CD14-positive monocyte (primary cell): ENCODE results near the gene PPP2R3A. TPM values are rescaled to one million over a fixed set of nuclear protein-coding genes. Genes with fewer than 3 reads are reported as not detected.

Source experiments
- DNase-seq, 3 donors: peaks; one replicate each; pipeline ENCODE4 v3.0.0-alpha.2; 2011 to 2022
- H2AFZ ChIP-seq: 2 replicates; pipeline ENCODE4 v1.6.0; 2012; ENCODE audit warnings: mild to moderate bottlenecking, low read depth, low read length, inconsistent platforms; ENCODE audit not compliant: insufficient read depth, poor library complexity, severe bottlenecking
- H3K27ac ChIP-seq, 2 donors: 1 replicate in 1 of 2; 2 replicates in 1 of 2; pipeline ENCODE4 v1.5.1; 2012 to 2013; ENCODE audit warnings: low read length in 2 of 2, control low read depth in 1 of 2, inconsistent platforms in 1 of 2, low read depth in 1 of 2, mild to moderate bottlenecking in 1 of 2
- H3K27me3 ChIP-seq, 2 donors: one replicate each; pipeline versions ENCODE4 v1.6.0 to v1.6.1; 2011 to 2013; ENCODE audit warnings: low read length in 2 of 2; ENCODE audit not compliant: control insufficient read depth in 2 of 2, insufficient read depth in 2 of 2
- H3K36me3 ChIP-seq, 2 donors: replicated peaks in 1 of 2; 1 replicate in 1 of 2; 2 replicates in 1 of 2; pipeline versions ENCODE4 v1.5.1 to v1.6.1; 2012 to 2013; ENCODE audit warnings: low read length in 2 of 2, control low read depth in 1 of 2, inconsistent platforms in 1 of 2, mild to moderate bottlenecking in 1 of 2; ENCODE audit not compliant: insufficient read depth in 2 of 2, control insufficient read depth in 1 of 2
- H3K4me1 ChIP-seq, 2 donors: 1 replicate in 1 of 2; 2 replicates in 1 of 2; pipeline versions ENCODE4 v1.5.1 to v1.6.1; 2012 to 2013; ENCODE audit warnings: low read length in 2 of 2, control low read depth in 1 of 2, inconsistent platforms in 1 of 2, mild to moderate bottlenecking in 1 of 2, moderate library complexity in 1 of 2; ENCODE audit not compliant: insufficient read depth in 2 of 2, control insufficient read depth in 1 of 2
- H3K4me2 ChIP-seq: replicated peaks from 2 replicates; pipeline ENCODE3; 2012; ENCODE audit warnings: low read length, moderate library complexity, mild to moderate bottlenecking; ENCODE audit not compliant: poor library complexity, severe bottlenecking; ENCODE audit errors: extremely low read depth
- H3K4me3 ChIP-seq, 3 experiments: fragments of 200-600 bp in 1 of 3; sonication (generic) in 1 of 3; replicated peaks in 1 of 3; 1 replicate in 2 of 3; 2 replicates in 1 of 3; pipeline ENCODE4 v1.5.1; 2011 to 2013; ENCODE audit warnings: low read length in 3 of 3, mild to moderate bottlenecking in 3 of 3, control low read depth in 2 of 3, low read depth in 2 of 3, inconsistent platforms in 1 of 3, moderate library complexity in 1 of 3
- H3K79me2 ChIP-seq: 2 replicates; pipeline ENCODE4 v1.6.0; 2012; ENCODE audit warnings: mild to moderate bottlenecking, control low read depth, inconsistent platforms, low read length, moderate library complexity; ENCODE audit not compliant: insufficient read depth
- H3K9ac ChIP-seq: 2 replicates; pipeline ENCODE4 v1.6.0; 2017; ENCODE audit warnings: low read length, mild to moderate bottlenecking; ENCODE audit not compliant: insufficient read depth, poor library complexity, severe bottlenecking
- H3K9me3 ChIP-seq, 2 donors: replicated peaks in 1 of 2; 1 replicate in 1 of 2; 2 replicates in 1 of 2; pipeline versions ENCODE4 v1.5.1 to v1.6.1; 2012 to 2013; ENCODE audit warnings: low read length in 2 of 2, control low read depth in 1 of 2; ENCODE audit not compliant: control insufficient read depth in 1 of 2, insufficient read depth in 1 of 2
- H4K20me1 ChIP-seq: 2 replicates; pipeline ENCODE4 v1.6.0; 2012; ENCODE audit warnings: mild to moderate bottlenecking, low read length, control low read depth, moderate library complexity; ENCODE audit not compliant: insufficient read depth
- H3K27ac Mint-ChIP-seq, 7 donors: one replicate each; pipeline ENCODE4 v1.8.0; 2020; ENCODE audit warnings: mild to moderate bottlenecking in 7 of 7, mixed read lengths in 7 of 7, moderate library complexity in 6 of 7, inconsistent platforms in 2 of 7
- H3K27me3 Mint-ChIP-seq, 3 donors: one replicate each; pipeline ENCODE4 v1.8.0; 2021 to 2022; ENCODE audit warnings: low read depth in 3 of 3, mild to moderate bottlenecking in 3 of 3, mixed read lengths in 3 of 3, moderate library complexity in 3 of 3, inconsistent platforms in 1 of 3
- H3K36me3 Mint-ChIP-seq, 2 donors: one replicate each; pipeline ENCODE4 v1.8.0; 2020; ENCODE audit warnings: mixed read lengths in 2 of 2, inconsistent platforms in 1 of 2, mild to moderate bottlenecking in 1 of 2
- H3K4me1 Mint-ChIP-seq: one replicate; pipeline ENCODE4 v1.8.0; 2020; ENCODE audit warnings: mild to moderate bottlenecking, mixed read lengths
- H3K4me3 Mint-ChIP-seq, 2 donors: one replicate each; pipeline ENCODE4 v1.8.0; 2020; ENCODE audit warnings: mild to moderate bottlenecking in 2 of 2, mixed read lengths in 2 of 2, moderate library complexity in 1 of 2
- H3K9me3 Mint-ChIP-seq, 7 donors: one replicate each; pipeline ENCODE4 v1.8.0; 2020 to 2022; ENCODE audit warnings: mixed read lengths in 7 of 7, mild to moderate bottlenecking in 6 of 7, moderate library complexity in 6 of 7, inconsistent platforms in 2 of 7
- WGBS: methylation state at CpG from one replicate; pipeline ENCODE4 v1.1.5; 2013; ENCODE audit warnings: missing lambda C conversion rate; ENCODE audit not compliant: insufficient coverage; 5-methylcytosine and 5-hydroxymethylcytosine counted together
- intact Hi-C, 2 donors: fragments of 100-400 bp; cut with micrococcal nuclease; formaldehyde crosslinking; loops; one replicate each; pipeline versions ENCODE4 v1.15.0 to v1.15.1; 2023
- polyA plus RNA-seq, 3 donors: library from polyadenylated mRNA; depleted of rRNA in 1 of 3; unstranded in 2 of 3; stranded (reverse) in 1 of 3; fragments of 300-500 nt in 2 of 3; fragments of >200 nt in 1 of 3; fragmentation: Illumina TruSeq in 2 of 3; gene quantifications; 1 replicate in 2 of 3; 2 replicates in 1 of 3; pipeline ENCODE4 v1.2.3, GENCODE V29; 2012 to 2021
- TF ChIP-seq, protein P1 (sequence below): fragments of 200-600 bp; IDR thresholded peaks from one replicate; pipeline ENCODE4 v1.8.0; 2022; ENCODE audit warnings: antibody characterized with exemption, mild to moderate bottlenecking

PPP2R3A gene
- polyA plus RNA-seq, 3 donors = 0.09 to 0.15 (median 0.10) TPM

DNA sequence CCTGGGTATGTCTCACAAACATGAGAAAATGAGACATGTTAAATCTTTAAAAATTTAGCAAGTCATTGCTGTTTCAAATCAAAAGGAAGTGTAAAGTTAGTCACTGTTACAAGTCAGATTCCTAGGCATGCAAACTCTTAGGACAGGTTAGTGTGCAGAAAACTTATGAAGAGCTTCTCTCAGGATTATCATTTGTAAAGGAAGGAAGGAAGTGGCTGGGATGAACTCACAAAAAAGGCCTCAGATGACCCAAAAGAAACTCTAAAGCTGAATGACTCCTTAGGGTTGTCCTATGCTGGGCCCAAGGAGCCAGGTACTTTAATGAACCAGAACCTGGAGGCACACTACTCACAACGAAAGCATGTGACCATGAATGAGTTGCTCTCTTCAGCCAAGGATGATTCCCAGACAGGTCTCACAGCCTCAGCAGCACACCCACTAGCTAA is 205.6 kb downstream of the PPP2R3A start:
- Histone ChIP-seq H3K79me2 (peaks cover 100% of the 10 kb centered on the region), H3K27ac (peak overlapping the region; percentile 42 to 79), H3K9me3 (no peaks in the 10 kb centered on the region), H3K27me3 (no peaks in the 10 kb centered on the region), H3K9ac (no peak overlapping the region), H3K4me1 (peaks cover 22 to 25% of the 10 kb centered on the region in 2 donors), H4K20me1 (peaks cover 100% of the 10 kb centered on the region), H3K4me3 (no peak overlapping the region), H3K4me2 (peak overlapping the region; percentile 0), H2AFZ (no peak overlapping the region), H3K36me3 (no peaks in the 10 kb centered on the region)
- intact Hi-C loops = no loop called here
- H3K36me3 Mint-ChIP-seq = peaks cover 0 to 4% of the 10 kb centered on the region in 2 donors
- peaks cover 28% of the 10 kb centered on the region for H3K4me1 Mint-ChIP-seq
- DNase-seq = peak; percentile 14 to 73 (median 52)
- H3K27ac Mint-ChIP-seq = peak overlapping the region in 4 of 7 donors; percentile 21 to 85 (median 63)
- H3K27me3 Mint-ChIP-seq = no peaks in the 10 kb centered on the region
- WGBS = 60% methylated on average over 1 of the region's 1 CpG
- H3K9me3 Mint-ChIP-seq = peaks cover 0 to 4% (median 0%) of the 10 kb centered on the region in 7 donors
- H3K4me3 Mint-ChIP-seq = no peak overlapping the region
- TF ChIP-seq, protein P1, sequence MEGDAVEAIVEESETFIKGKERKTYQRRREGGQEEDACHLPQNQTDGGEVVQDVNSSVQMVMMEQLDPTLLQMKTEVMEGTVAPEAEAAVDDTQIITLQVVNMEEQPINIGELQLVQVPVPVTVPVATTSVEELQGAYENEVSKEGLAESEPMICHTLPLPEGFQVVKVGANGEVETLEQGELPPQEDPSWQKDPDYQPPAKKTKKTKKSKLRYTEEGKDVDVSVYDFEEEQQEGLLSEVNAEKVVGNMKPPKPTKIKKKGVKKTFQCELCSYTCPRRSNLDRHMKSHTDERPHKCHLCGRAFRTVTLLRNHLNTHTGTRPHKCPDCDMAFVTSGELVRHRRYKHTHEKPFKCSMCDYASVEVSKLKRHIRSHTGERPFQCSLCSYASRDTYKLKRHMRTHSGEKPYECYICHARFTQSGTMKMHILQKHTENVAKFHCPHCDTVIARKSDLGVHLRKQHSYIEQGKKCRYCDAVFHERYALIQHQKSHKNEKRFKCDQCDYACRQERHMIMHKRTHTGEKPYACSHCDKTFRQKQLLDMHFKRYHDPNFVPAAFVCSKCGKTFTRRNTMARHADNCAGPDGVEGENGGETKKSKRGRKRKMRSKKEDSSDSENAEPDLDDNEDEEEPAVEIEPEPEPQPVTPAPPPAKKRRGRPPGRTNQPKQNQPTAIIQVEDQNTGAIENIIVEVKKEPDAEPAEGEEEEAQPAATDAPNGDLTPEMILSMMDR = no peak

DNA sequence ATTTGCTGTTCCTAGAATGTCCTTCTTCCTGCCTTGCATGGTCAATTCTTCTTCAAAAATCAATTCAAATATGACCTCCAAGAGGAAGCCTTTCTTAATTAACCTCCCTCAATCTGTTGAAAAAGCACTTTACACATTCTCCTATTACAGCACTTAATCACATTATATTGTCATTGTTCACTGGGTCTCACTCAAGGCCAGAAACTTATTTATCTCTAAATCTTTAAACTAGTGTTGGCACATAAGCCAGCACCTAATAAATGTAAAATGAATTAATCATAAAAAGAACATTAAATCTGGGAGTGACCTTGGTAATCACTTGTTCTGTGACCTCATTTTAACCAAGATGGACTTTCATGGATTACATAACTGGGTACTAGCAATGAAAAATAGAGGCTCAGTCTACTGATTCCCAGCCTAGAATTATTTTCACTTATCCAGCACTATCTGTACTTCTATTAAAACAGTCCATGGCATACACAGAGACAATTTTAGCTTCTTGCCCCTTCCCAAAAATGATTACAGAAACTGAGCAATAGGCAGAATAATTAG is 208.5 kb downstream of the PPP2R3A start:
- Histone ChIP-seq H2AFZ (no peak overlapping the region), H3K27me3 (no peaks in the 10 kb centered on the region), H4K20me1 (peaks cover 100% of the 10 kb centered on the region), H3K4me3 (no peak overlapping the region), H3K79me2 (peaks cover 100% of the 10 kb centered on the region), H3K9me3 (no peaks in the 10 kb centered on the region), H3K4me1 (peaks cover 22 to 25% of the 10 kb centered on the region in 2 donors), H3K27ac (peak overlapping the region in 1 of 2 donors; percentile 79), H3K9ac (no peak overlapping the region), H3K36me3 (no peaks in the 10 kb centered on the region), H3K4me2 (no peak overlapping the region)
- TF ChIP-seq, protein P1 = no peak
- Mint-ChIP-seq H3K27ac (peak overlapping the region in 2 of 7 donors; percentile 52 to 67), H3K4me3 (no peak overlapping the region), H3K36me3 (no peaks in the 10 kb centered on the region), H3K9me3 (peaks cover 0 to 4% (median 0%) of the 10 kb centered on the region in 7 donors), H3K4me1 (peaks cover 24% of the 10 kb centered on the region), H3K27me3 (no peaks in the 10 kb centered on the region)
- intact Hi-C loops = no loop called here
- DNase-seq = peak in 1 of 3 donors; percentile 48
